ENCODE results near the gene CAPRIN1.

The CAPRIN1 gene

DNA sequence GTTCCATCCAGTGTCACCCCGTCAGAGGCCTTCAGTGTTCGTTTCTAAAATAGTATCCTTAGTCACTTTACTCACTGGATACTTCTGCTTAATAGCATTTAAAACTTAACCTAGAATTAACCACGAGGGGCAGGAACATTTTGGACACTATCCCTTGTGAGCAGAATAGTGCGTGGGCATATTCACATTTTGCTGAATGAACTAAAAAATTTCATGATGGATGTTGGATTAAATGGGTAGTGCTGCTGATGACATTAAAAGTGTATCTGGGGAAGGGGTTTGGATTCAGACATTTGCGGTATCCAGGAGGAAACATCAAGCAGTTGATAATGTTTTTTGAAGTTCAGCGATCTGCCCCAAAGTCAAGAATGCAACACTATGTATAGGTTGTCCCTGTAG is 53.1 kb downstream of the CAPRIN1 start:
- H3K4me3 Mint-ChIP-seq = peak overlapping the region; percentile 100
- H3K36me3 Mint-ChIP-seq (ENCODE audit: low read depth) = peaks cover 60% of the 10 kb centered on the region
- peaks cover 52% of the 10 kb centered on the region for H3K4me1 Mint-ChIP-seq (ENCODE audit: low read depth)
- H3K27ac Mint-ChIP-seq = peak overlapping the region; percentile 98
- H3K27me3 Mint-ChIP-seq = no peaks in the 10 kb centered on the region
- no peaks in the 10 kb centered on the region for H3K9me3 Mint-ChIP-seq

GRCh38 chr11:34105079-34105956 is 53.8 kb downstream of the CAPRIN1 start, which contains the start of gene NAT10:
NAT10 (plus strand) TSS chr11:34105629; CDS start chr11:34108226, 2,597 bp downstream.
- H3K4me1 Mint-ChIP-seq (ENCODE audit: low read depth) = peaks cover 52% of the 10 kb centered on the region
- H3K27ac Mint-ChIP-seq = peak within 1 kb of the TSS; percentile 98
- no peaks in the 10 kb centered on the region for H3K9me3 Mint-ChIP-seq
- H3K36me3 Mint-ChIP-seq (ENCODE audit: low read depth) = peaks cover 60% of the 10 kb centered on the region
- no peaks in the 10 kb centered on the region for H3K27me3 Mint-ChIP-seq
- H3K4me3 Mint-ChIP-seq = peak within 1 kb of the TSS; percentile 100

DNA sequence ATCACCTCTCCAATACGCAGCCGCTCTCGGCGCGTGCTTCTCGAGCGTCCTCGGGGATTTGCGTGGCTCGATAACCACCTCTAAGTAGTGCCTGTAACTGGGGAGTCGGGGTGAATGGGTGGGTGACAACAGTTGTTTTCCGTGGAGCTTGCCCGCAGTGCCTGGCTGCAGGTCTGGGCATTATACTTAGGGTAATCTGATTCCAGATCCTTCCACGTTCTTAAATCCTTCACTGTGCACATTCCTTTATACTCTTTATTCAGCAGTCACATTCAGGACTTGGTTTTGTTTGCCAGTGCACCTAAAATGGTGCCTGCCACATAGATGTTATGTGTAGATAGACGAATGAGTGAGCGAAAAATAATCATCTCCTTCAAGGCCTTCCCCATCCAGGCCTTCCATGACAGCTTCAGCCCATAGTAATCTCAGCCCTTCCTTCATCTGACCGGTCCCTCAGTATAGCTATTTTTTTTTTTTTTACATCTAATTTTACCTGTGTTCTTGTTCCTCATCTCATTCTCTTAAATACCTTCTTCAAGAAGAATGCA is 54.5 kb downstream of the CAPRIN1 start:
- H3K27ac Mint-ChIP-seq = peak overlapping the region; percentile 98
- H3K4me3 Mint-ChIP-seq = peak overlapping the region; percentile 100
- H3K4me1 Mint-ChIP-seq (ENCODE audit: low read depth) = peaks cover 52% of the 10 kb centered on the region
- no peaks in the 10 kb centered on the region for H3K27me3 Mint-ChIP-seq
- H3K9me3 Mint-ChIP-seq = no peaks in the 10 kb centered on the region
- peaks cover 57% of the 10 kb centered on the region for H3K36me3 Mint-ChIP-seq (ENCODE audit: low read depth)

GRCh38 chr11:34111722-34112270 is 60.3 kb downstream of the CAPRIN1 start:
- Mint-ChIP-seq H3K9me3 (no peaks in the 10 kb centered on the region), H3K27ac (no peak overlapping the region), H3K36me3 (ENCODE audit: low read depth) (peaks cover 83% of the 10 kb centered on the region), H3K27me3 (no peaks in the 10 kb centered on the region), H3K4me1 (ENCODE audit: low read depth) (peaks cover 23% of the 10 kb centered on the region), H3K4me3 (no peak overlapping the region)

GRCh38 chr11:34114014-34114413 is 62.5 kb downstream of the CAPRIN1 start:
- H3K27me3 Mint-ChIP-seq = no peaks in the 10 kb centered on the region
- H3K4me3 Mint-ChIP-seq = no peak overlapping the region
- H3K9me3 Mint-ChIP-seq = no peaks in the 10 kb centered on the region
- H3K36me3 Mint-ChIP-seq (ENCODE audit: low read depth) = peaks cover 80% of the 10 kb centered on the region
- no peak overlapping the region for H3K27ac Mint-ChIP-seq
- peaks cover 6% of the 10 kb centered on the region for H3K4me1 Mint-ChIP-seq (ENCODE audit: low read depth)

DNA sequence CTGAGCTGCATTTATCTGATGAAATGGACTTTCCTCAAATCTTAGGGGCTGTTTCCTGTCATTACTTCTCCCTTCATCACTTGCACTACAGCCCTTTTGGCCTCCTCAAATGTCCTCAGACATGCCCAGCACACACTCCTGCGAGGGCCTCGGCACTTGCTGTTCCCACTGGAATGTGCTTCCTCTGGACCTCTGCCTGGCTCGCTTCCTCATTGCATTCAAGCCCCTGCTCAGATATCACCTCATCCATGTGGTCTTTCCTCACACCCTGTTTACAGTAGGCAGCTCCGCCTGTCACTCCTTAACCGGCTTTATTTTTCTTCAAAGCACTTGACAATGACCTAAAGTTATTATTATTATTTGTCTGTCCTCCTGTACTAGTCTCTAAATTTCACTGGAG is 62.9 kb downstream of the CAPRIN1 start:
- Mint-ChIP-seq H3K27ac (peak overlapping the region; percentile 10), H3K36me3 (ENCODE audit: low read depth) (peaks cover 80% of the 10 kb centered on the region), H3K9me3 (no peaks in the 10 kb centered on the region), H3K4me3 (no peak overlapping the region), H3K4me1 (ENCODE audit: low read depth) (peaks cover 1% of the 10 kb centered on the region), H3K27me3 (no peaks in the 10 kb centered on the region)

DNA sequence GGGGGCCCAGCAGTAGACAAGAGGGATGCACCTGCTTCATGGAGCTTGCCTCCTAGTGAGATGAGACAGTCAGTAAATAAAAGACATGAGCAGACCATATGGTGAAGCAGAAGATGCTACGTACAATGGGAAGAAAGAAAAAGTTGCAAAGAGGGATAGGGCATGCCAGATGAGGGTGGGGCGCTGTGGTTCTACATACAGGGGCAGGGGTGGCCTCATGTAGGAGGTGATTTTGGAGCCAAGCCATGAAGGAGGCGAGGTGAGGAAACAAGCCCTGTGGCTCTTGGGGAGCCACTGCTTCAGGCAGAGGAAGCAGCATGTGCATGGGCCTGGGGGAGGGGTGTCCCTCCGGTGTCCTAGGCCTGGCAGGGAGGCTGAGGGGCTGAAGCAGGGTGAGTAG is 69.1 kb downstream of the CAPRIN1 start:
- no peaks in the 10 kb centered on the region for H3K4me1 Mint-ChIP-seq (ENCODE audit: low read depth)
- no peak overlapping the region for H3K4me3 Mint-ChIP-seq
- H3K9me3 Mint-ChIP-seq = no peaks in the 10 kb centered on the region
- H3K27ac Mint-ChIP-seq = no peak overlapping the region
- H3K36me3 Mint-ChIP-seq (ENCODE audit: low read depth) = peaks cover 79% of the 10 kb centered on the region
- no peaks in the 10 kb centered on the region for H3K27me3 Mint-ChIP-seq

- no peak overlapping the region for H3K4me3 Mint-ChIP-seq
- no peaks in the 10 kb centered on the region for H3K4me1 Mint-ChIP-seq (ENCODE audit: low read depth)
- no peak overlapping the region for H3K27ac Mint-ChIP-seq
- H3K27me3 Mint-ChIP-seq = no peaks in the 10 kb centered on the region
- no peaks in the 10 kb centered on the region for H3K9me3 Mint-ChIP-seq
- peaks cover 85% of the 10 kb centered on the region for H3K36me3 Mint-ChIP-seq (ENCODE audit: low read depth)
These were observed 73.5 kb downstream of the CAPRIN1 start for GRCh38 chr11:34124885-34125668.

- Mint-ChIP-seq H3K36me3 (ENCODE audit: low read depth) (peaks cover 86% of the 10 kb centered on the region), H3K27me3 (no peaks in the 10 kb centered on the region), H3K27ac (no peak overlapping the region), H3K9me3 (no peaks in the 10 kb centered on the region), H3K4me1 (ENCODE audit: low read depth) (no peaks in the 10 kb centered on the region), H3K4me3 (no peak overlapping the region)
These were observed 75.7 kb downstream of the CAPRIN1 start for GRCh38 chr11:34126959-34127848.

- no peak overlapping the region for H3K4me3 Mint-ChIP-seq
- H3K27me3 Mint-ChIP-seq = no peaks in the 10 kb centered on the region
- no peak overlapping the region for H3K27ac Mint-ChIP-seq
- H3K36me3 Mint-ChIP-seq (ENCODE audit: low read depth) = peaks cover 86% of the 10 kb centered on the region
- no peaks in the 10 kb centered on the region for H3K4me1 Mint-ChIP-seq (ENCODE audit: low read depth)
- H3K9me3 Mint-ChIP-seq = no peaks in the 10 kb centered on the region
These were observed 77.3 kb downstream of the CAPRIN1 start for GRCh38 chr11:34128824-34129223.

GRCh38 chr11:34132261-34132965 is 80.9 kb downstream of the CAPRIN1 start:
- H3K4me3 Mint-ChIP-seq = no peak overlapping the region
- peaks cover 82% of the 10 kb centered on the region for H3K36me3 Mint-ChIP-seq (ENCODE audit: low read depth)
- no peak overlapping the region for H3K27ac Mint-ChIP-seq
- H3K27me3 Mint-ChIP-seq = no peaks in the 10 kb centered on the region
- no peaks in the 10 kb centered on the region for H3K4me1 Mint-ChIP-seq (ENCODE audit: low read depth)
- H3K9me3 Mint-ChIP-seq = no peaks in the 10 kb centered on the region

DNA sequence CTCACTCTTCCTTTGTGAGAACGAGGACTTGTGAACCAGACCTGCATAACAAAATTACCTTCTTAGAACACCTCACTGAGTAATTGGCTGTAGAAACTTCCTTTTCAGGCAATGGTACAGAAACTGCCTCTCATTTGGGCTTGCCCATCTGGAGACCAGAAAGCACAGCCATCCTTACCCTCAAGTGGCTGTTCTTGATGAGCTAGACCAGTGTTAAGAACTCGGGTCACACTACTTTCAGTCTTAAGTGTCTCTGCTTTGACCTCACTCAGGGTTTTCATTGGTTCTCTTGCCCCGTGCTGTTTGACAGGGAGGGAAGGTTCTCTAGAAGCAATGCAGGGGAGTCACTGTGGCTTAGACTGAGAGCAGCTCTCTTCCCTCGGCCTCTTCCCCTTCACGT is 83.2 kb downstream of the CAPRIN1 start:
- no peaks in the 10 kb centered on the region for H3K4me1 Mint-ChIP-seq (ENCODE audit: low read depth)
- no peaks in the 10 kb centered on the region for H3K9me3 Mint-ChIP-seq
- H3K36me3 Mint-ChIP-seq (ENCODE audit: low read depth) = peaks cover 88% of the 10 kb centered on the region
- H3K27ac Mint-ChIP-seq = no peak overlapping the region
- no peaks in the 10 kb centered on the region for H3K27me3 Mint-ChIP-seq
- no peak overlapping the region for H3K4me3 Mint-ChIP-seq

DNA sequence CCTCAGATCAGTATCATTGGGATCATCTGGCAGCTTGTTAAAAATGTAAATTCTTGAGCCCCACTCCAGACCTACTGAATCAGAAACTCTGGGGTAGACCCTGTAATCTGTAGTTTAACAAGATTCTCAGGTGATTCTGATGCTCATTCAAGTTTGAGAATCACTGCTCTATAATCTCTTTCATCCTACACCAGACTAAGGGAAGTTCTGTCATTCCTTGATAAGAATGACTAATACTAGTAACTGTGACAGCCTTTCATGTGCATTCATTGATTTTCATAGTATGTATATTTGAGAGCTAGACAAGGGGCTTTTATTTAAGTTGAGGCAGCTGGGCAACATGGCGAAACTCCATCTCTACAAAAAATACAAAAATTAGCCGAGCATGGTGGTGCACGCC is 83.9 kb downstream of the CAPRIN1 start:
- Mint-ChIP-seq H3K4me3 (no peak overlapping the region), H3K27ac (peak overlapping the region; percentile 21), H3K4me1 (ENCODE audit: low read depth) (no peaks in the 10 kb centered on the region), H3K9me3 (no peaks in the 10 kb centered on the region), H3K36me3 (ENCODE audit: low read depth) (peaks cover 84% of the 10 kb centered on the region), H3K27me3 (no peaks in the 10 kb centered on the region)
